GM12878 (cell line): Measurements from ENCODE around the gene PTPRJ. TPM values are rescaled to one million over a fixed set of nuclear protein-coding genes. Genes with fewer than 3 reads are reported as not detected.

ENCODE experiments used
- ATAC-seq: fragments of 200-7000 bp; cut with Tn5 transposase; 3 replicates; pipeline ENCODE4 v1.9.1; 2020; ENCODE audit warnings: mild to moderate bottlenecking, moderate library complexity
- BruUV-seq: library from RNA; stranded (reverse); fragments of 400-500 nt; replicated peaks from 2 replicates; lab custom pipeline; 2021; lab: Mats Ljungman, UMichigan
- CTCF ChIA-PET: fragments of 300-600 bp; sonication (Branson Sonifier 250); formaldehyde crosslinking; extraction: SDS; loops from one replicate; lab custom pipeline; 2021; ENCODE audit warnings: inconsistent platforms; lab: Yijun Ruan, JAX
- POLR2A ChIA-PET: fragments of 350-600 bp; formaldehyde crosslinking; extraction: SDS; loops from one replicate; lab custom pipeline; 2021; ENCODE audit warnings: inconsistent platforms; lab: Charles Lee
- RAD21 ChIA-PET: fragments of 300-600 bp; sonication (Branson Sonifier 250); formaldehyde crosslinking; loops from one replicate; lab custom pipeline; 2023; ENCODE audit warnings: antibody characterized with exemption; ENCODE audit not compliant: unreplicated experiment; lab: Charles Lee
- SMC1A ChIA-PET: fragments of 300-600 bp; sonication (Branson Sonifier 250); formaldehyde crosslinking; loops from one replicate; lab custom pipeline; 2023; ENCODE audit not compliant: unreplicated experiment, uncharacterized antibody; lab: Charles Lee
- DNase-seq: peaks from one replicate; pipeline ENCODE4 v3.0.0-alpha.2; 2011; ENCODE audit warnings: low read depth, low spot score
- FAIRE-seq: peaks from 3 replicates; lab custom pipeline; 2011; peaks lifted over from hg19 to GRCh38; lab: Jason Lieb, UNC
- H2AFZ ChIP-seq: 2 replicates; pipeline ENCODE4 v1.6.0; 2011; ENCODE audit warnings: low read depth, low read length, control low read depth; ENCODE audit not compliant: control insufficient read depth
- H3K27ac ChIP-seq: 2 replicates; pipeline ENCODE4 v1.5.1; 2011; ENCODE audit warnings: control low read depth; ENCODE audit not compliant: control insufficient read depth, insufficient read depth
- H3K27me3 ChIP-seq, 2 experiments: replicated peaks in 1 of 2; 2 replicates each; pipeline versions ENCODE4 v1.6.0 to v1.6.1; 2011; ENCODE audit warnings: low read length in 1 of 2; ENCODE audit not compliant: control insufficient read depth in 2 of 2, insufficient read depth in 2 of 2
- H3K36me3 ChIP-seq, 2 experiments: 2 replicates each; pipeline ENCODE4 v1.5.1; 2011; ENCODE audit warnings: low read length in 1 of 2; ENCODE audit not compliant: control insufficient read depth in 2 of 2, insufficient read depth in 2 of 2
- H3K4me1 ChIP-seq: 2 replicates; pipeline ENCODE4 v1.6.1; 2011; ENCODE audit warnings: mild to moderate bottlenecking, low read length, moderate library complexity, mixed read lengths; ENCODE audit not compliant: control insufficient read depth, insufficient read depth
- H3K4me2 ChIP-seq: 2 replicates; pipeline ENCODE4 v1.6.0; 2011; ENCODE audit warnings: control low read depth; ENCODE audit not compliant: control insufficient read depth, insufficient read depth
- H3K4me3 ChIP-seq: fragments of 200-600 bp; sonication (generic); 2 replicates; pipeline ENCODE4 v1.5.1; 2016
- H3K79me2 ChIP-seq: 2 replicates; pipeline ENCODE4 v1.6.0; 2011; ENCODE audit warnings: low read length; ENCODE audit not compliant: control insufficient read depth, insufficient read depth
- H3K9ac ChIP-seq: 2 replicates; pipeline ENCODE4 v1.8.0; 2011; ENCODE audit warnings: low read length, control low read depth, mixed read lengths; ENCODE audit not compliant: control insufficient read depth, insufficient read depth
- H3K9me3 ChIP-seq: replicated peaks from 3 replicates; pipeline ENCODE4 v1.5.1; 2011; ENCODE audit warnings: mild to moderate bottlenecking, low read length; ENCODE audit not compliant: control insufficient read depth, insufficient read depth
- H4K20me1 ChIP-seq: 2 replicates; pipeline ENCODE4 v1.6.0; 2011; ENCODE audit not compliant: control insufficient read depth, insufficient read depth
- BHLHE40 ChIP-seq, 2 experiments: fragments of 450-650 bp in 1 of 2; IDR thresholded peaks; 2 replicates each; pipeline ENCODE4 v1.6.1; 2011 to 2017; ENCODE audit warnings: low read depth in 2 of 2, borderline replicate concordance in 1 of 2, improper control_type of control experiment in 1 of 2, low read length in 1 of 2, mild to moderate bottlenecking in 1 of 2
- EZH2 ChIP-seq: IDR thresholded peaks from 2 replicates; pipeline ENCODE4 v1.6.1; 2012; ENCODE audit warnings: low read depth, mild to moderate bottlenecking, control low read depth, inconsistent platforms, low read length, borderline replicate concordance; ENCODE audit not compliant: control insufficient read depth
- HCFC1 ChIP-seq: fragments of 150-350 bp; IDR thresholded peaks from 2 replicates; pipeline ENCODE4 v1.6.1; 2014; ENCODE audit warnings: low read length
- HDAC6 ChIP-seq: fragments of 200-600 bp; sonication (generic); IDR thresholded peaks from one replicate; pipeline ENCODE4 v1.8.0; 2017; ENCODE audit warnings: antibody characterized with exemption; ENCODE audit not compliant: unreplicated experiment
- IKZF1 ChIP-seq: fragments of 450-650 bp; conservative IDR thresholded peaks from 2 replicates; pipeline ENCODE4 v1.6.1; 2017; ENCODE audit warnings: antibody characterized with exemption, mild to moderate bottlenecking
- PAX5 ChIP-seq: IDR thresholded peaks from 2 replicates; pipeline ENCODE4 v1.6.1; 2011; ENCODE audit warnings: low read depth, low read length, borderline replicate concordance
- SUZ12 ChIP-seq: fragments of 200-600 bp; sonication (generic); IDR thresholded peaks from one replicate; pipeline ENCODE4 v1.6.1; 2018; ENCODE audit warnings: antibody characterized with exemption, mild to moderate bottlenecking; ENCODE audit not compliant: unreplicated experiment
- ZNF384 ChIP-seq: IDR thresholded peaks from 2 replicates; pipeline ENCODE4 v1.6.1; 2012; ENCODE audit warnings: low read depth, mild to moderate bottlenecking, low read length, improper control_type of control experiment, borderline replicate concordance
- WGBS: methylation state at CpG from one replicate; pipeline ENCODE4 v1.1.6; 2016; ENCODE audit warnings: low lambda C conversion rate; ENCODE audit not compliant: insufficient replicate concordance, insufficient coverage; ENCODE audit errors: missing lambda C conversion rate; 5-methylcytosine and 5-hydroxymethylcytosine counted together
- in situ Hi-C: fragments of 300-500 bp; cut with MboI; formaldehyde crosslinking; loops from 9 replicates; pipeline ENCODE4 v1.14.3; 2018; ENCODE audit warnings: mixed read lengths
- intact Hi-C: fragments of 100-400 bp; cut with micrococcal nuclease; formaldehyde crosslinking; loops from one replicate; pipeline ENCODE4 v1.14.2; 2022; ENCODE audit not compliant: unreplicated experiment
- polyA plus RNA-seq, 11 experiments: library from polyadenylated mRNA; depleted of rRNA in 4 of 11; unstranded in 6 of 11; stranded (reverse) in 5 of 11; fragments of >200 nt; fragmentation: Nextera tagmentation in 4 of 11; fragmentation: Illumina TruSeq in 1 of 11; extraction: Ambion mirVana in 4 of 11; extraction: Trizol in 1 of 11; gene quantifications; 1 replicate in 1 of 11; 2 replicates in 10 of 11; pipeline versions ENCODE4 v1.2.1 to v1.2.3, GENCODE V29; 2011 to 2016; ENCODE audit warnings: inconsistent platforms in 2 of 11, missing spikeins in 2 of 11, low read depth in 1 of 11
- total RNA-seq, 4 experiments: library from RNA; depleted of rRNA in 3 of 4; stranded (reverse); fragments of >200 nt in 3 of 4; fragmentation: Illumina TruSeq in 1 of 4; extraction: Trizol in 1 of 4; gene quantifications; 2 replicates each; pipeline versions ENCODE4 v1.2.1 to v1.2.3, GENCODE V29; 2013 to 2021

PTPRJ gene
- total and polyA plus RNA-seq, 10 of the 15 experiments (the other 5 are each of a cell fraction or from before 2014, with no cell fraction given): 0.22 to 22.4 (median 7.4) TPM

DNA sequence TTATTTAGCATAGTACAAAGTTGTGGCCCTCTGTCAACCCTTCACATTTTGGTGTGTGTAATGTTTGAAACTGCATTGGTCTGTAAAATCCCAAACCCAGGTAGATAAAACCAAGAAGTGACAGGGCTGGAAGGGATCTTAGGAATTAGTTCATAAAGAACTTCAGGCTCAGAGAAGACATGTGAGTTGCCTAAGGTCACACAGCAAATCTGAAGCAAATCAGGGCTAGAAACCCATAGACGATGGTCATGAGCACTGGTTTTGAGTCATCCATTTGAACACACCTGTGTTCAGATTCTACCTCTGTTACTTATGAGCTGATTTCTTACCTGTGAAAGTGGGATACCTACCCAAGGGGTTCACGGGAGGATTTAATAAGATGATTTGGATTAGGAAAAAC, 107.1 kb downstream of the PTPRJ start:
- intact Hi-C loops: loop anchor here (5.0 kb wide), 1 partner anchor 50 kb away; no protein-coding TSS in a partner anchor
- Histone ChIP-seq H3K4me1 (peaks cover 5% of the 10 kb centered on the region), H2AFZ (no peak overlapping the region), H3K4me3 (no peak overlapping the region), H4K20me1 (no peaks in the 10 kb centered on the region), H3K27me3 (no peaks in the 10 kb centered on the region), H3K79me2 (no peaks in the 10 kb centered on the region; the same call in 1 of the 2 replicates), H3K36me3 (peaks cover 0 to 3% of the 10 kb centered on the region in 2 experiments; a peak in 1 of 4 replicates), H3K27ac (no peak overlapping the region), H3K4me2 (no peak overlapping the region), H3K9ac (no peak overlapping the region), H3K9me3 (no peaks in the 10 kb centered on the region)
- FAIRE-seq: no peak
- ChIA-PET POLR2A (no interaction called here), CTCF (no interaction called here), SMC1A (interaction anchor here (1.6 kb wide), 1 partner anchor 20 kb away, joined by 5 read pairs; no protein-coding TSS in a partner anchor), RAD21 (no interaction called here)
- WGBS: 3% methylated on average over 2 of the region's 2 CpGs
- DNase-seq: no peak
- no peak for TF ChIP-seq EZH2
- TF ChIP-seq PAX5: no peak
- no peak for TF ChIP-seq BHLHE40 (IDR thresholded peaks at IDR 0.05; ENCODE audit: borderline replicate concordance in 1 of 2, low read depth in 2 of 2, low read length in 1 of 2)
- no peak for TF ChIP-seq ZNF384
- no peak for TF ChIP-seq IKZF1
- TF ChIP-seq SUZ12: no peak
- no peak for TF ChIP-seq HCFC1
- no peak for TF ChIP-seq HDAC6
- in situ Hi-C loops: no loop called here
- ATAC-seq: no peak
- BruUV-seq: no TSS peak
